Endothelial cell of umbilical vein (primary cell): Measurements from ENCODE around the gene PLCXD3. TPM values are rescaled to one million over a fixed set of nuclear protein-coding genes. Genes with fewer than 3 reads are reported as not detected.

Experiments
- BruUV-seq: library from RNA; stranded (reverse); fragments of 400-500 nt; replicated peaks from 2 replicates; lab custom pipeline; 2021; lab: Mats Ljungman, UMichigan
- CTCF ChIA-PET: fragments of 300-600, 350-600 bp; sonication (Branson Sonifier 250); formaldehyde crosslinking; loops from one replicate; lab custom pipeline; 2021; ENCODE audit warnings: antibody characterized with exemption, inconsistent platforms; lab: Charles Lee
- POLR2A ChIA-PET: fragments of 300-600, 350-600 bp; sonication (Branson Sonifier 250); formaldehyde crosslinking; loops from one replicate; lab custom pipeline; 2021; ENCODE audit warnings: antibody characterized with exemption, inconsistent platforms; lab: Charles Lee
- DNase-seq: peaks from one replicate; pipeline ENCODE4 v3.0.0-alpha.2; 2011; ENCODE audit warnings: low read depth, low spot score
- FAIRE-seq: peaks from 2 replicates; lab custom pipeline; 2011; peaks lifted over from hg19 to GRCh38; lab: Jason Lieb, UNC
- H2AFZ ChIP-seq: 2 replicates; pipeline ENCODE4 v1.6.0; 2012; ENCODE audit warnings: low read depth, low read length, control low read depth, inconsistent platforms
- H3K27ac ChIP-seq: 2 replicates; pipeline ENCODE4 v1.5.1; 2011; ENCODE audit warnings: low read depth, mild to moderate bottlenecking, control low read depth, low read length, moderate library complexity; ENCODE audit not compliant: insufficient read depth
- H3K27me3 ChIP-seq, 2 experiments: 2 replicates each; pipeline versions ENCODE4 v1.6.0 to v1.6.1; 2011; ENCODE audit warnings: low read length in 2 of 2, mixed read lengths in 1 of 2; ENCODE audit not compliant: control insufficient read depth in 2 of 2, insufficient read depth in 2 of 2
- H3K36me3 ChIP-seq, 2 experiments: 2 replicates in 1 of 2; 3 replicates in 1 of 2; pipeline ENCODE4 v1.5.1; 2011; ENCODE audit warnings: low read length in 2 of 2, mild to moderate bottlenecking in 1 of 2, moderate library complexity in 1 of 2; ENCODE audit not compliant: control insufficient read depth in 2 of 2, insufficient read depth in 2 of 2; ENCODE audit errors: extremely low read depth in 1 of 2
- H3K4me1 ChIP-seq: 3 replicates; pipeline ENCODE4 v1.5.1; 2011; ENCODE audit warnings: mild to moderate bottlenecking, low read length; ENCODE audit not compliant: control insufficient read depth, insufficient read depth; ENCODE audit errors: extremely low read depth
- H3K4me2 ChIP-seq: 2 replicates; pipeline ENCODE4 v1.6.1; 2011; ENCODE audit warnings: low read length, control low read depth, mixed read lengths; ENCODE audit not compliant: insufficient read depth
- H3K4me3 ChIP-seq, 3 experiments: fragments of 200-600 bp in 1 of 3; sonication (generic), shearing (Covaris generic) in 1 of 3; replicated peaks in 1 of 3; 2 replicates each; pipeline ENCODE4 v1.5.1; 2011 to 2016; ENCODE audit warnings: control low read depth in 3 of 3, low read length in 3 of 3, mild to moderate bottlenecking in 2 of 3, inconsistent platforms in 1 of 3, low read depth in 1 of 3, moderate library complexity in 1 of 3; ENCODE audit not compliant: insufficient read depth in 1 of 3
- H3K79me2 ChIP-seq: 2 replicates; pipeline ENCODE4 v1.6.0; 2012; ENCODE audit warnings: low read length, inconsistent platforms; ENCODE audit not compliant: control insufficient read depth, insufficient read depth
- H3K9ac ChIP-seq: replicated peaks from 2 replicates; pipeline ENCODE3; 2011; ENCODE audit warnings: low read length, control low read depth; ENCODE audit not compliant: insufficient read depth; ENCODE audit errors: extremely low read depth
- H3K9me1 ChIP-seq: replicated peaks from 3 replicates; pipeline ENCODE4 v1.6.0; 2011; ENCODE audit warnings: mild to moderate bottlenecking, low read length; ENCODE audit not compliant: control insufficient read depth, insufficient read depth; ENCODE audit errors: extremely low read depth
- H3K9me3 ChIP-seq: replicated peaks from 2 replicates; pipeline ENCODE4 v1.5.1; 2012; ENCODE audit warnings: low read length, inconsistent platforms; ENCODE audit not compliant: control insufficient read depth, insufficient read depth
- H4K20me1 ChIP-seq: replicated peaks from 2 replicates; pipeline ENCODE3; 2011; ENCODE audit warnings: mild to moderate bottlenecking, low read length; ENCODE audit not compliant: control insufficient read depth, insufficient read depth; ENCODE audit errors: extremely low read depth
- CTCF ChIP-seq, 2 donors: IDR thresholded peaks; 1 replicate in 1 of 2; 2 replicates in 1 of 2; pipeline ENCODE4 v1.5.1; 2011; ENCODE audit warnings: low read length in 2 of 2, mild to moderate bottlenecking in 2 of 2, moderate library complexity in 2 of 2, control low read depth in 1 of 2, inconsistent platforms in 1 of 2, low read depth in 1 of 2; ENCODE audit not compliant: insufficient read depth in 1 of 2; ENCODE audit errors: extremely low read depth in 1 of 2
- EZH2 ChIP-seq: IDR thresholded peaks from 2 replicates; pipeline ENCODE4 v1.6.1; 2012; ENCODE audit warnings: borderline replicate concordance, low read depth, mild to moderate bottlenecking, moderate library complexity, low read length, inconsistent platforms; ENCODE audit not compliant: severe bottlenecking
- FOS ChIP-seq: IDR thresholded peaks from 2 replicates; pipeline ENCODE4 v1.6.1; 2011; ENCODE audit warnings: mild to moderate bottlenecking, low read length, moderate library complexity, borderline replicate concordance; ENCODE audit not compliant: insufficient read depth
- GATA2 ChIP-seq: IDR thresholded peaks from 2 replicates; pipeline ENCODE4 v1.7.0; 2011; ENCODE audit warnings: low read depth, mild to moderate bottlenecking, moderate library complexity, mixed read lengths, low read length; ENCODE audit not compliant: insufficient read length, insufficient read depth
- JUN ChIP-seq: IDR thresholded peaks from 2 replicates; pipeline ENCODE4 v1.6.1; 2011; ENCODE audit warnings: borderline replicate concordance, low read depth; ENCODE audit not compliant: insufficient read length, insufficient read depth
- MAX ChIP-seq: IDR thresholded peaks from 2 replicates; pipeline ENCODE4 v1.6.1; 2011; ENCODE audit not compliant: insufficient read depth, insufficient read length
- MYC ChIP-seq: IDR thresholded peaks from one replicate; pipeline ENCODE4 v1.6.1; 2011; ENCODE audit warnings: mild to moderate bottlenecking, low read depth, low read length
- POLR2A ChIP-seq: IDR thresholded peaks from 2 replicates; pipeline ENCODE4 v1.6.1; 2012; ENCODE audit warnings: low read depth, mild to moderate bottlenecking, control low read depth, low read length
- POLR2AphosphoS5 ChIP-seq: IDR thresholded peaks from 2 replicates; pipeline ENCODE4 v1.6.1; 2012; ENCODE audit warnings: low read depth, mild to moderate bottlenecking, control low read depth, low read length, moderate library complexity; ENCODE audit not compliant: insufficient read depth
- dilution Hi-C: fragments of 300-500 bp; cut with MboI; formaldehyde crosslinking; loops from one replicate; pipeline ENCODE4 v1.15.0; 2019; ENCODE audit warnings: low sequenced_read_pairs; ENCODE audit not compliant: extremely low pct_ligation_motif_present
- intact Hi-C: fragments of 100-400 bp; cut with micrococcal nuclease; formaldehyde crosslinking; loops from one replicate; pipeline ENCODE4 v1.10.0; 2022
- polyA plus RNA-seq, 4 experiments: library from polyadenylated mRNA; depleted of rRNA in 3 of 4; stranded (reverse) in 3 of 4; unstranded in 1 of 4; fragments of >200 nt; gene quantifications; 2 replicates each; pipeline versions ENCODE4 v1.2.1 to v1.2.3, GENCODE V29; 2011 to 2012; ENCODE audit warnings: missing spikeins in 1 of 4
- total RNA-seq: library from RNA; stranded (reverse); gene quantifications from 2 replicates; pipeline ENCODE4 v1.2.3, GENCODE V29; 2021

Gene PLCXD3
- total and polyA plus RNA-seq, 2 donors (not counting 3 experiments of a cell fraction or from before 2014, with no cell fraction given), result not detected

DNA sequence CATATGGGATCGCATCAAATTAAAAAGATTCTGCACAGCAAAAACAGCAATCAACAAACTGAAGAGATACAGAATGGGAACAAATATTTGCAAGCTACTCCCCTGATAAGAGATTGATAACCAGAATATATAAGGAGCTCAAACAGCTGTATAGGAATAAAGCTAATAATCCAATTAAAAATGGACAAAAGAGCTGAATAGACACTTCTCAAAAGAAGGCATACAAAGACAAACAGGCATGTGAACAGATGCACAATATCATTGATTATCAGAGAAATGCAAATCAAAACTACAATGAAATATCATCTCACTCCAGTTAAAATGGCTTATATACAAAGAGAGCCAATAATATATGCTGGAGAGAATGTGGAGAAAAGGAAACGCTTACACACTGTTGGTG, 110.6 kb downstream of the PLCXD3 start:
- Histone ChIP-seq H3K9me1 (no peaks in the 10 kb centered on the region), H3K9me3 (no peaks in the 10 kb centered on the region), H4K20me1 (no peaks in the 10 kb centered on the region), H3K27ac (no peak overlapping the region), H3K9ac (no peak overlapping the region), H3K4me1 (no peaks in the 10 kb centered on the region), H2AFZ (no peak overlapping the region), H3K4me2 (no peak overlapping the region), H3K27me3 (no peaks in the 10 kb centered on the region), H3K4me3 (no peak overlapping the region), H3K79me2 (no peaks in the 10 kb centered on the region), H3K36me3 (no peaks in the 10 kb centered on the region)
- DNase-seq (no peak), FAIRE-seq (no peak)
- TF ChIP-seq FOS, result no peak
- no peak for TF ChIP-seq POLR2A
- TF ChIP-seq POLR2AphosphoS5, result no peak
- no peak for TF ChIP-seq CTCF (IDR thresholded peaks at IDR 0.05; ENCODE audit: extremely low read depth in 1 of 2, insufficient read depth in 1 of 2, low read depth in 1 of 2, low read length in 2 of 2)
- no peak for TF ChIP-seq MYC
- no peak for TF ChIP-seq JUN
- TF ChIP-seq MAX, result no peak
- TF ChIP-seq GATA2, result no peak
- TF ChIP-seq EZH2, result no peak
- dilution Hi-C loops (no loop called here), intact Hi-C loops (no loop called here)
- BruUV-seq, result no TSS peak
- POLR2A ChIA-PET, result no interaction called here
- CTCF ChIA-PET, result interaction anchor here (0.9 kb wide), 1 partner anchor 97 kb away, joined by 3 read pairs; no protein-coding TSS in a partner anchor
